GM21526 (cell line): ENCODE results near the gene SIRT3.
"Not testable (repeated sequence)": the region's sequence is repeated elsewhere in the genome, so short reads cannot be mapped to it uniquely, and the experiment has no call there.

Experiments used
- ATAC-seq: cut with Tn5 transposase; IDR thresholded peaks from one replicate; pipeline ENCODE4 v1.9.1; 2021; ENCODE audit warnings: moderate library complexity; ENCODE audit not compliant: unreplicated experiment, low FRiP score

Gene SIRT3

GRCh38 chr11:189843-190311, 46.3 kb downstream of the SIRT3 start:
- peak; percentile 67 for ATAC-seq

GRCh38 chr11:189200-189783, 46.9 kb downstream of the SIRT3 start:
- peak; percentile 9 for ATAC-seq

- ATAC-seq: not testable (repeated sequence)
Observed at GRCh38 chr11:180242-180641, 55.9 kb downstream of the SIRT3 start.
